Activated CD4-positive, alpha-beta T cell treated with anti-CD3 and anti-CD28 coated beads for 4 hours (primary cell): ENCODE results near the gene MTCH2.

Experiments used
- DNase-seq, 2 donors: peaks; one replicate each; pipeline ENCODE4 v3.0.0-alpha.2; 2020

The MTCH2 gene

GRCh38 chr11:47631473-47631872 lies 10.9 kb downstream of the MTCH2 start:
- no peak for DNase-seq

- DNase-seq, result no peak
Measured at GRCh38 chr11:47628026-47628425, 14.3 kb downstream of the MTCH2 start.

DNA sequence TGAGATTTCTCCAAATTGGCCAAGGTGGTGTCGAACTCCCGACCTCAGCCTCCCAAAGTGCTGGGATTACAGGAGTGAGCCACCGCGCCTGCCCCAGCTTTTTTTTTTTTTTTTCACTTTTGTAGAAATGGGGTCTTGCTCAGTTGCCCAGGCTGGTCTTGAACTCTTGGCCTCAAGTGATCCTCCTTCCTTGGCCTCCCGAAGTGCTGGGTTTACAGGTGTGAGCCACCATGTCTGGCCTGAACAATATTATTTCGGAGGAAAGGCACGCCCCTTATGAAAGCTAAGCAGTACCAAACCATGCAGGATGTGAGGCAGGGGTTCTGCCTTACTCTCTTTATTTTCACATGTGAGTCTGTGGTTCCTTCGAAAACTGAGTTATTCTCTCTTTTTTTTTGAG lies 16.1 kb downstream of the MTCH2 start:
- DNase-seq, result no peak

- no peak for DNase-seq
Measured at GRCh38 chr11:47620836-47621378, 21.5 kb downstream of the MTCH2 start.

- no peak for DNase-seq
Measured at GRCh38 chr11:47617417-47617809, 24.9 kb downstream of the MTCH2 start.

GRCh38 chr11:47616726-47617416 lies 25.5 kb downstream of the MTCH2 start:
- DNase-seq, result no peak

GRCh38 chr11:47615249-47615648 lies 27.1 kb downstream of the MTCH2 start:
- DNase-seq, result no peak

GRCh38 chr11:47611348-47611794 lies 31.0 kb downstream of the MTCH2 start:
- DNase-seq, result no peak

DNA sequence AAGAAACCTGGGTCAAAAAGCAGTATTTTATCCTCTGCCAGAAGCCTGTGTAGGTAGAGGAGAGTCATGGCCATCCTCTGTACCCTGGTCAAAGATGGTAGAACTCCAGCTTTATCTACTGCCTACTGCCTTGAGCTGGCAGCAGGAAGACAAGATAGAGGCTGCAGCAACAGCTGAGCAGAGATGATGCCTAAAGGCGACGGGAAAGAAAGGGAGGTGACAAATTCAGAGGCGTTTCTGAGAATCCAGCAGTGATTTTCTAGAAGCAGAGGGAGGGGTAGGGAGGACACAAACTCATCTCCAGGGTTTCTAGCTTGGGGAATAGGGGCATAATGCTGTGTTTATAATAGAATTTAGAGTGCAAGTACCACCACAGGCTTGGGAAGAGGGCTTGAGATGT lies 32.7 kb downstream of the MTCH2 start:
- DNase-seq, result no peak

GRCh38 chr11:47607380-47607779 lies 35.0 kb downstream of the MTCH2 start:
- DNase-seq, result no peak

- DNase-seq, result no peak
Measured at GRCh38 chr11:47606731-47607130, 35.6 kb downstream of the MTCH2 start.

GRCh38 chr11:47605921-47606320 lies 36.4 kb downstream of the MTCH2 start:
- DNase-seq, result no peak

GRCh38 chr11:47603295-47603694 lies 39.1 kb downstream of the MTCH2 start:
- no peak for DNase-seq

- DNase-seq, result no peak
Measured at GRCh38 chr11:47599902-47600301, 42.5 kb downstream of the MTCH2 start.

DNA sequence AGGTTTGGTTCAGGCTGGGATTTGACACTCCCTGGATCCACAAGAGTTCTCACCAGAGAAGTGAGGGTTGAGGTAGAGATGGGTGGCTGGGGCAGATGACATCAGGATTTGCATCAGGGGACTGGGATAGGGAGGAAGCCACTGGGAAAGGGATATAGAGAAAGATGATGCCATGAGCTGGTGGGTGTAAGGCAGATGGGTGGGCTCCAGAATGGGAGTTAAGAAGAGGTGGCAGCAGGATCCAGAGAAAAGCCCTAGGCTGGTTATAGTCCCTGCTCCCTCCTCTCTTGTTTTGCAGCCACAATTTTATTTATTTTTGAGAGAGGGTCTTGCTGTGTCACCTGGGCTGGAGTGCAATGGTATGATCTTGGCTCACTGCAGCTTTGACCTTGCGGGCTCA lies 46.4 kb downstream of the MTCH2 start:
- DNase-seq, result no peak

DNA sequence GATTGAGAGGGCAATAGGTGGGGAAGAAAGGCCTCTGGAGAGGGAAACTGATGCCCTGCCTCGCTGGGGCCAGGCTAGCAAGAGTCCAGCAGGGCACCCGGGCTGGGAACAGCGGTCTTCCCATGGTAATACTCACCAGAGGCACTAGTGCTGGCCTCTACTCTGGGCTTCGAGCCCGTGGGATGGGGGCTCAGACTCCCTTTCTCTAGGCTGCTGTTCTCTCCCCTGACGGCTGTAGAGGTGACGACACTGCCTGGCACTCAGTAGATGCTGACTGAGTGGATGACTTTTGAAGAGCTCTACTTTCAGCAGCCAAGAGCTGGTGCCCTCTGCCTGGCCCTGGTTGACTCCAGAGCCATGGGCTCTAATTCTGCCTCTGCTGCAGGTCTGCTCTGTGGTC lies 47.3 kb downstream of the MTCH2 start:
- DNase-seq, result no peak

GRCh38 chr11:47593934-47594855 lies 48.2 kb downstream of the MTCH2 start, which contains the start of gene C1QTNF4:
Gene C1QTNF4 (minus strand): TSS chr11:47594411. CDS start chr11:47590810, 3,601 bp downstream.
- DNase-seq, result no peak

DNA sequence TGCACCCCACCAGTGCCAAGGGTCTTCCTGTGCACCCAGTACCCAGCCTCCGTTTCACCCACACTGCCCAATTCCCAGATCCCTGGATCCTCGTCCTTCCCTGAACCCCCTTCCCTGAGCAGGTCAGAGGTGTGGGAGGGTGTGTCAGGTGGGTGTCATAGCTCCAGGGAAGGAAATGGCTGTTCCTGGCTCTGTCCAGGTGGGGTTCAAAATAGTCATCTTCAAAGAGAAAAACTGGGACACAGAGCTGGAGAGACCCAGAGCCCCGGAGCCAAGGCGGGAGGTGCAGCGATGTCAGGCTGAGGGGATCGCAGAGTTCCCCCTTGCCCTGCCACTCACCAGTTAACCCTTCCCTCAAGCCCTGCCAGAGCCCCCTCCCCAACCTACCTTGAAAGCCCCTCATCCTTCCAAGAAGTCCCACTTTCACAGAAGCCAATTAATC lies 48.8 kb downstream of the MTCH2 start:
- DNase-seq, result no peak

- no peak for DNase-seq
Measured at GRCh38 chr11:47592970-47593369, 49.4 kb downstream of the MTCH2 start.

DNA sequence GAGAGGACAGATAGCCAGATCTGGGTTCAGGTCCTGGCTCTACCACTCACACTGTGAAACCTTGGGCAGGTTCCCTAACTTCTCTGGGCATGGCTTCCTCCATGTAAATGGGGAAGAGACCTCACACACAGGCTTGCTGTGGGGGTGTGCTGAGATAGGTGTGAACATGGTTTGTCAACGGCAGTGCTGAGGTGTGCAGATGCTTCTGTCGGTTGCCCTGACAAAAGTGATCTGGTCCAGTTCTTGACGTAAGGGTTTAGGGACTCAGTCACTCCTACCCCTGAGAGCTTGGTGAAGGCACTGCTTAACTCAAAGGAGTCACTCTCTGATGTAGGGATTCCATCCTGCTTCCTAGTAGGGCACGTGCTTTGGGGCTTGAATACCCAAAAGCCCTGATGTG lies 50.1 kb downstream of the MTCH2 start:
- DNase-seq, result no peak

- DNase-seq, result no peak
Measured at GRCh38 chr11:47591764-47592163, 50.6 kb downstream of the MTCH2 start.

DNA sequence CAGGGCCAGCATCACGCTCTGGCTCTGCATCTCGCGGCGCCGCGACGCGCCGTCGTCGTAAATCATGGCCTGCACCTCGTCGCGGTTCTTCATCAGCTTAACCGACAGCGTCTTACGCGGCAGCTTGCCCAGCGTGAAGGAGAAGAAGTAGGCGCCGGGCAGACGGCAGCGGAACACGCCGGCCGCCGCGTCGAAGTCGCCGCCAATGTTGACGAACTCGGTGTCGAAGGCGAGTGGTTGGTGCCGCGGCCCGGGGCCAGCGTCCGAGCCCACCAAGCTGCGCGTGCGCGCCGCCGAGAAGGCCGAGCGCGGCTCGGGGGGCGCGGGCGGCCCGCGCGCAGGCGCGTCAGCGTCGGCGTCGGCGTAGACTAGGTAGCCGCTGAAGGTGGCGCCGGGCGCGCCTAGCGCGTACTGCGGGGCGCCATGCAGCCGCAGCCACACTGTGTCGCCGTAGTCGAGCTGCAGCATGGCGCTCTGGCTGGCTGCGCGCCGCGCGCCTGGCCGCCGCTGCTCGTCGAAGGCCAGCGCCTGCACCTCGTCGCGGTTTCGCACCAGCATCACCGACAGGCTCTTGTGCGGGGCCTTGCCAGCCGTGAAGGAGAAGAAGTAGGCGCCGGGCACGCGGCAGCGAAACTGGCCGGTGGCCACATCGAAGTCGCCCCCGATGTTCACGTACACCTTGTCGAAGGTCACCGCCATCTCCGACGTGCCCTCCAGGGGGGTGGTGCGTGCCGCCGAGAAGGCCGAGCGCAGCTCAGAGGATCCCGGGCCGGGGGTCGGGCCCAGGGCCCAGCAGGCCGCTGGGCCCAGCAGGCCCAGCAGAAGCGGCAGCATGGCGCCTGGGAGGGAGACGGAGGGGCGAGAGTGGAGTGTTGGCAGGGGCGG lies 52.1 kb downstream of the MTCH2 start:
- no peak for DNase-seq

DNA sequence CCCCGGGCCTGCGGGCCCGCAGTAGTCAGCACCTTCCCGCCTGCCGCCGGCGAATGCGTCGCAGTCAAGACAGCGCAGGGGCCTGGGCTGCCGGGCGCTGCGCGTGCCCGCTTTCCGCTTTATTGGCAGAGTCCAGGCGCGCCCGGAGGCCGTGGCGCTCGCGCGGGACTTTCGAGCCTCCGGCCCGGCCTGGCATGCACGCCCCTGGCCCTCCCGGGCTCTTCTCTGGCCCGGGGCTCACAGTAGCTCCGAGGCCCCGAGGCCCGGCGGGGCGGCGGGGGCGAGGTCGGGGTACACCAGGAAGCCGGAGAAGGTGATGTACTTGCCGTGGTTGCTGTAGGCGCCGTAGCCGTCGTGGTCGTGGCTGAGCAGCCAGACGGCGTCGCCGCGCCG lies 52.8 kb downstream of the MTCH2 start:
- no peak for DNase-seq
